GM19238 (cell line): ENCODE measurements around the gene RAB3C.

Experiments
- DNase-seq: peaks from one replicate; pipeline ENCODE4 v3.0.0; 2011; ENCODE audit warnings: low spot score; ENCODE audit not compliant: insufficient read length

The RAB3C gene

DNA sequence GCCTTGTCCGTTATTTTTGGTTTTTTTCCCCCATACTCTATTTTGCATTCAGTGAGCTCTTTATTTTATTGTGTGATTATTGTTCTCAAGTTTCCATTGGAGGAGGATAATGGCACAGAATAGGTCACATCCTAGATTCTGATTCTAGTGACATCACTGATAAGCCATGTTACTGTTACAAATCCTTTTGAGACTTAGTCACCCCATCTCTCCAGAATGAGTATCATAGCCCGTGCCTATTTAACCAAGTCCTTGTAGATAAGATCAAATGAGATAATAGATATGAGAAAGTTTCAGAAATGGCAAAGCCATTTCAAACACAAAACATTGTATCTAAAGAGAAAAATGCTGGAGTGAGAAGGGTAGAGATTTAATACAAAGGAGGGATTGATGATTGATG, 242.6 kb downstream of the RAB3C start:
- DNase-seq, result no peak

DNA sequence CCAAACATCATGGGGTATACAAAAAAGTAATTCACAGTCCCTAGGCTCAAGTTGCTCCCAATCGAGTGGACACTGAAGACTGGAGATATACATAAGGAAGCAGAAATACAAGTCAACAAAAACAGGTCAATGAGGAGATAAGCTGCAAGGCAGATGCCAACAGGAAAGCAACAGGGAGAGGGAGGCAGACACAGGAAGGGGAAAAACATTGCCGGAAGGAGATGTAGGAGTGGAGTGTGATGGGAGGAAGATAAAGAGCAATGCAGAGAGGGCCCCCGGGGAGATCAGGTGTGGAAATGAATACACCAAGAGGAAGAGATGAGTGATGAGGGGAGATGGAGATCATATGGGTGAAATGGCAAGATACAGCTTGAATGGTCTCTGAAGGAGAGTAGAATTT, 243.0 kb downstream of the RAB3C start:
- DNase-seq, result no peak

- no peak for DNase-seq
Measured at GRCh38 chr5:58827463-58827862, 244.6 kb downstream of the RAB3C start.

- DNase-seq, result no peak
Measured at GRCh38 chr5:58828258-58828657, 245.4 kb downstream of the RAB3C start.

GRCh38 chr5:58834242-58835225, 251.7 kb downstream of the RAB3C start:
- no peak for DNase-seq

DNA sequence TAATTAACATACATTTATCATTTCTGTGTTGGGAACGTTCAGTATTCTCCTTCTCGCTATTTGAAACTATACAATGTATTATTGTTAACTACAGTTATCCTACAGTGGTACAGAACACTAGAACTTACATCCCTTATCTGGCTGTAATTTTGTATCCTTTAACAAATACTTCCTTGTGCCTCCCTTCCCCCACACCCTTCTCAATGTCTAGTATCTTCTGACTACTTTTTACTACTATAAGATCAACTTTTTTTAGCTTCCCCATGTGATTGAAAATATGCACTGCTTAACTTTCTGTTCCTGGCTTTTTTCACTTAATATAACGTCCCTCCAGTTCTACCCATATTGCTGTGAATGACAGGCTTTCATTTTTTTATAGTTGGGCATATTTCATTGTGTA, 253.5 kb downstream of the RAB3C start:
- DNase-seq, result no peak

- no peak for DNase-seq
Measured at GRCh38 chr5:58838729-58839128, 255.9 kb downstream of the RAB3C start.

DNA sequence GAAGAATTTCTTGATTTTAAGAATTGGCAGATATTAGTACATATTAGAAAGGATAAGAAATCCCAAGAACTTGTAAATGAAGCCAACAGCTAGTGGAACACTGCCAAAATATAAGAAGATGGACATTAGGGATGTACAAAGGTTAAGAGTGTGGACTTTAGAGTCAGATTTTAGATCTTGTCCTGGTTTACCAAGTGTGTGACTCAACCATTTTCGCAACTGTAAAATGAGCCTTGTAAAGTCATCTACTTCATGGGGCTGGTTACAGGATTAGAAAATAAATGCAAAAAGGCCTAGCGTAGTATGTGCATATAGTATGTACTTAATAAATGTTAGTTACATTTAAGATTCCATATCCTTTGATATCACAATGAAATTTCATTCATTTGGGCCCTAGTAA, 260.0 kb downstream of the RAB3C start:
- DNase-seq, result no peak

DNA sequence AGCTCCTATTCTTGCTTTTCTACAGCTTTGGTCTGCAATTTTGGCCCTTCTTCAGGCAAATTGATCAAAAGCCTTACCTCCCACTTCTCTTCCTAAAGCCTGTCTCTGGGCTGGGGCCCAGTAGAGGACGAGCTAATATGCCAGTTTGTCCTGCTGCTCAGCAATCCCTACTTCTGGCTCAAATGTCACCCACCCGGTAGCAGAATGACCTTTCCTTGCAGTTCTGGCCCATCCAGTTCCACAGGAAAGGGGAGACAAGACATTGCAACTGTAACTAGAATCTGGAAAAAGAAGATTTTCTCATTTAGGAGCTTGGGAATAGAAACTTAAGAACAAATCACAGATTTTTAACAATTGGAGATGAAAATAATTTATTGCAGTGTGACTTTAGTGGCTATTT, 261.5 kb downstream of the RAB3C start:
- DNase-seq, result no peak

DNA sequence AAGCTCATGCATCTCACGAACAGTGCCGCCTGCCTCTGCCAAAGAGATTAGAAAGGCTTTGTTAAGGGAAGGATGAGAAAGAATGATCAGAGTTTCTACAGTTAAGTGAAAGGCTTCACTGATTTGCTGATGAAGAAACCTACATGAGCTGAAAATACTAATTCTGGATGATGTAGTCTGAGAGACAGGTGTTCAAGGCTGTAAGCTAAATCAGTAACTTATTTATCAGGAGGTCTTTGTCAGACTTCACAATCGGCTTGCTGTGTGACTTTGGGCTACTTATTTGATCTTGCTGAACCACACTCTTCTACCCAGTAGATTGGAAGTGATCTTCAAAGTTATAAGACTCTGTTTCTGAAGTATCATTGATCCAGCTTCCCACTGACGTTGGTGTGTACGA, 264.2 kb downstream of the RAB3C start:
- no peak for DNase-seq

DNA sequence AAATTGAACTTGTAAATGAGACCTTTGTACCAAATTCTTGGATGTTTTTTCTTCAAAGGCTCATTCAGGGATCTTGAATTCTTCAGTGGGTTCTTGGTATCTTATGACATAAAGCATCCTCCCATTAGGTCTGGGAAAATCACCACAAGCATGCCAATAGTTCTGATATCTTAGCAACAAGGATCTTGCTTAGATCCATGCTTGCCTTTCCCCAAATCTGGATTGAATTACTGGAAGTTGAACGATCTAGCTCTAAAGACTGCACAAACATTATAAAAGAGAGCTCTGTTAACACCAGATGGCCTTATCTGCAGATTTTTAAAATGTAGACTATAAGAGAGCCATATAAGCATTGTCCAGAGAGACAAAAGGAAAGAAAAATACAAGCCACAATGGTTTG, 266.3 kb downstream of the RAB3C start:
- DNase-seq, result no peak

DNA sequence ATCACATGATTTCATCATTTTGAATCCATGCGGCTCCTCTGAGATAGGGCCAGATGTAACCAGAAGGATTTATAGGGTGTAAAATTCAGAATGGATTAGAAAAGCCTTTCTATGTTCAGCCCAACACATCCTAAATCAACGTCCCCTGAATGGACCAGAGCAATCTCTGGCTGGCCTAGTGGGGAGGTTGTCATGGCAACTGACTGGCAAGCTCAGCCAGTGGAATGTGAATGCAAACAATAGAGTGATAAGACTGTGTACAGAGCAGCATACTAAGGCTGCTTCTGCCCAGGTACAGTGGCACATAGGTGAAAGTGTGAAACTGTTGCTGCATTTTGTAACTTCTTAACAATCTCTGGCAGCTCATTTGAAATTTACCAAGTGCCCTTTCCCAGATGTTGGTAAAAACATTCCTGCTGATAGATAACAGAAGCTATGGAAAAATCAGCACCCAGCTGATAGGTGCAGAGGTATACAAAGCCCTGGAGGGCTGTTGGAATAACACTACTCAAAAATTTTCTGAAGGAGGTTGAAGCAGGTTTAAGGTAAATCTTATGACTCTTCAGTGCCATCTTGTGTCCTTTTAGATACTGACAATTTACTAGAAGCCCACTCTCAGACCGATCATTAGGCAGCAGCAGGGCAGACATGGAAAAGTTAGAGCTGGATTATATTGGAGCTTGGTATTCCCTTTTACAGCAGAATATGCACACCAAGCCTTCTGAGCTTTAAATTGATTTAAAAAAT, 267.2 kb downstream of the RAB3C start:
- DNase-seq, result no peak

- no peak for DNase-seq
Measured at GRCh38 chr5:58851153-58851552, 268.3 kb downstream of the RAB3C start.

DNA sequence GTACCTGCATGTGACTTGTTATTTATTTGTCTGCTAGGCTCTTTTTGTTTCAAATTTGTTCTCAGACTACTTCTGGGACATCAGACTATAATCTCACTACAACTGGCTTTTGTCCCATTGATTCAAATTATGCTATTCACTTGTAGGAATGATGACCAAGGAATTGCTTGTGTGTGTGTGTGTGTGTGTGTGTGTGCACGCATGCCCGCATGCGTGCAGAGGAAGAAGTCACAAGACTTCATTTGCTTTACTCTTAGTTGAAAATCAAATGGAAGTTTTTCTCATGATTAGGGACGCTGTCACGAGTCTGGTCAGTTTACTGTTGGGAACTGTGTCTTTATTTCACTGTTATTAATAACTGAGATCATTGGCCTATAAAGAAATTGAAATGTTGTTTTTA, 268.7 kb downstream of the RAB3C start:
- DNase-seq, result no peak

- no peak for DNase-seq
Measured at GRCh38 chr5:58852566-58852965, 269.7 kb downstream of the RAB3C start.

DNA sequence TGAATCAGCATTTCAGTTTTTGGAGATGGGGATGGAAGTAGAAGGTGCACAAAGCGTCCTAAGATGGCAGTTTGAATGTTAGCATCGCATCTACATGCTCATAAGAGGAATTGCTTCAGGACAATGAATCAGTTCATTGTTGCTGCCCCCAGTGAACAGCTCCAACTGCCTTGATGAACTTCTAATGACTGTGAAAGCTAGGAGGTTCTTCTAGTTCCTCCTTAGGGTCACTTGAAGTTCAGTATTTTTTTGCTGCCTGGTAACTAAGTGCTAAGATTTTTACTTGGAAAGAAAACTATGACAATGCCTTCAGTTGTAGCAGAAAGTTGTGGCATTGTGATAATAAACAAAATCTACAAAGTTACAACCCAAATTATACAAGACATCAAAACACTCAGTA, 271.6 kb downstream of the RAB3C start:
- DNase-seq, result no peak

GRCh38 chr5:58855851-58856739, 273.2 kb downstream of the RAB3C start:
- DNase-seq, result no peak

DNA sequence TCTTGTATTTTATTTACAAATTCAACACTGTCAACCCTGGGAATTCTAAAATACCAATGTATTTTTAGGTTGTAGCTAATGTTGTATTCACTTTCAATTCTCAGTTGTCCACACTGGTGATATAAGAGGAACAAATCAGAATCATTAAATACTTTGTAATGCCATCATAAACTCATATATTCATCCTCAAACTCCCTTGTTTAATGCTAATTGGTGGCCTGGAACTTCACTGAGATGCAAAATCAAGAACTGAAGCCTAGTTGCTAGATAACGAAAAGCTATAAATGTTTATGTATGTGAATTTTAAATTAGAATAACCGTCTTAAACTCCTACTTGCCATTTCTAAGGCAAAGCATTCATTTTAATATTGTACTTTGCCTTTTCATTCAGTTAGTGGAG, 274.7 kb downstream of the RAB3C start:
- DNase-seq, result no peak

GRCh38 chr5:58860680-58861079, 277.8 kb downstream of the RAB3C start:
- no peak for DNase-seq

GRCh38 chr5:58868931-58869330, 286.1 kb downstream of the RAB3C start:
- no peak for DNase-seq

DNA sequence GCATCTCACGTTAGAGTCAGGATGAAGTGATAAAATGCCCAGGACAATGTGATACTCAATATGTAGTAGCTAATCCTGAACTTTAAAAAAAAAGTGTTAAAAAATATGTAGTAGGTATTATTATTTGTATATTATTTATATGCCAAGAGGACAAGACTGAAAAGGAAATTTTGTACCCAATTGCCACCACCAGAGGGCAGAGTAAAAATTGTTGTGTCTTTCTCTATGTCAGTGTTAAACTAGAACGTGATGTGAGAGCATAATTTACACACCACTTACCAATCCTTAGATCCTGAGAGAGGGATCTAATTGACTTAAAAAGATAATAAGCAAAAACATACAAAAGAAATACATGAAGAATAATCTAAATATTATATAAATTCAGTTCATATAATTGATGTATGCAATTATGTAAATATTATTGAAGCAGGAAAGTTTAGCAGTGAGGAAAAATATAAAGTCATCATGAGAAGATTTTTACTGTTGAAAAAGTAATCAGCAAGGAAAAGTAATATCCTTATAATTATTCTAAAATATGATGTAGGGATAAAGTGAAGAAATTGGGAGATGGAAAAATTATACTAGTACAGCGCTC, 288.9 kb downstream of the RAB3C start:
- no peak for DNase-seq
